Ramos (cell line): ENCODE data around the gene CA11.

ENCODE experiments used
- in situ Hi-C: fragments of 300-500 bp; cut with MboI; formaldehyde crosslinking; loops from one replicate; pipeline ENCODE4 v1.14.3; 2022; ENCODE audit warnings: low sequenced_read_pairs; ENCODE audit not compliant: unreplicated experiment

CA11 gene

DNA sequence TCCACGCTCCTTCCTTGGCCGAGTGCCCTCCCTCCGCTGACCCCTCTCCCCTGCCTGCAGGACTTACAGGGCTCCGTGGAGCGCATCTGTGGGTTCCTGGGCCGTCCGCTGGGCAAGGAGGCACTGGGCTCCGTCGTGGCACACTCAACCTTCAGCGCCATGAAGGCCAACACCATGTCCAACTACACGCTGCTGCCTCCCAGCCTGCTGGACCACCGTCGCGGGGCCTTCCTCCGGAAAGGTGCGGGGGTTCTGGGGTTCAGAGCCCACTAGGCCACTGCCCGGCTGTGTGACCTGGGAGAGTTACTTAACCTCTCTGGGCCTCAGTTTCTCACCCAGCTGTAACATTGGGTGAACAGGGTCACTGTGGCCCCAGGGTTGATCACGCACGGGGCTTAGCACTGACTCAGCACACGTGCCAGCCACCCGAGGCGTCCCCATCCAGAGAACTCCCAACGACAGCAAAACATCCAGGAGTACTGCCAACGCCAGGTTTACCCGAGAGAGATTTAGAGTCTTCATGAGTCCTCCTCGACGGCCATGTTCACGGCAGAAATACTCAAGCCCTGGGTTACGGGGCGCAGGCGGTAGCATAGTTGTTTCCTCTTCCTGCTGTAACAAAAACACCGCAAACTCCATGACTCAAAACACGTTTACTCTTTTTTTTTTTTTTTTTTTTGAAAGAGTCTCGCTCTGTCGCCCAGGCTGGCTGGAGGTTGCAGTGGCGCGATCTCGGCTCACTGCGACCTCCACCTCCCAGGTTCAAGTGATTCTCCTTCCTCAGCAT, 49.1 kb downstream of the CA11 start:
- in situ Hi-C loops: no loop called here

- in situ Hi-C loops: no loop called here
These were observed 49.8 kb downstream of the CA11 start for GRCh38 chr19:48596237-48596636.

DNA sequence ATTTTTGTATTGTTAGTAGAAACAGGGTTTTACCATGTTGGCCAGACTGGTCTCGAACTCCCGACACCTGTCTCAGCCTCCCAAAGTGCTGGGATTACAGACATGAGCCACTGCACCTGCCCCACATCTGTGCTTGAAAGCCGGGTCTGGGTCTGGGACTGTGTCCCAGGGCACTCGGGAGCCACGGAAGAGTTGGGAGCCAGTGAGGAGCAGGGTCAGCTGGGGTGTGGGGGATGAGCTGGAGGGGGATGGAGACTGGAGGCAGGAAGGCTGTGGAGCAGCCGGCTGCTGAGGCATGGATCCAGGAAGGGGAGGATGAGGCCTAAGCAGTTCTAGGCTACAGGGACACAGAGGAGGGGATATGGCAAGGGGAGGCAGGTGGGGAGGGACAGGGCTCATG, 50.2 kb downstream of the CA11 start:
- in situ Hi-C loops: no loop called here

- in situ Hi-C loops: no loop called here
These were observed 50.8 kb downstream of the CA11 start for GRCh38 chr19:48595171-48595570.

GRCh38 chr19:48591021-48591420, 55.0 kb downstream of the CA11 start:
- in situ Hi-C loops: no loop called here

DNA sequence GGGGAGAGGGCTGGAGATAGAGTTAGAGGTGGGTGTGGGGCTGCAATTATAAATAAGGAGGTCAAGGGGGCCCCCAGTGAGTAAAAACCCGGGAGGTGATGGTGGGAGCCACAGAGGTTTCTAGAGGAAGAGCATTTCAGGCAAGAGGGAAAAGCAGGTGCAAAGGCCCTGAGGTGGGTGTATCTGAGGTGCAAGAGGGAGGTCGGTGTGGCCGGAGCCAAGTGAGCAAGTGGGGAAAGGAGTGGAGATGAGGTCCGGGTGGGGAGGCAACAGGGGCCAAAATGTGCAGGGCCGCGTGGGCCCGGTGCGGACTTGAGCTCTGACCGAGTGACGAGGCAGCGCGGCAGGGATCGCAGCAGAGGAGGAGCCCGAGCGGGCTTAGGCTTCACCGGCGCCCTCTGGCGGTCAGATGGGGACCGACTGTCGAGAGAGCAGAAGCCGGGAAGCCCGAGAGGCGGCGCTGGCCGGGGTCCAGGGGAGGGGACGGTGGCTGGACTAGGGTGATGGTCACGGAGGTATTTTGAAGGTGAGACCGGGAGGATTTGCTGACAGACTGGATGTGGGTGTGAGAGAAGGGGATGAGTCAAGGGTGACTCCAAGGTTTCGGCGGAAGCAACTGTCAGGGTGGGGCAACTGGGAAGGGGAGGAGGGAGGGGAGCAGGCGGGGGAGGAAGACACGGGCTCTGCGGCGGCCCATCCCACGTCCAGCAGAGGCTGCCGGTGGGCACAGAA, 57.2 kb downstream of the CA11 start:
- in situ Hi-C loops: loop anchor here (5.0 to 10.0 kb wide), 2 partner anchors 82 to 274 kb away; no protein-coding TSS in a partner anchor
